Natural killer cell (primary cell): Measurements from ENCODE around the gene KLHL6. TPM values are rescaled to one million over a fixed set of nuclear protein-coding genes. Genes with fewer than 3 reads are reported as not detected.

Source experiments
- ATAC-seq, 3 donors: fragments of 150-1000 bp in 2 of 3; fragments of 200-7000 bp in 1 of 3; cut with Tn5 transposase; 1 replicate in 1 of 3; 2 replicates in 2 of 3; pipeline ENCODE4 v1.10.0; 2021; ENCODE audit warnings: mild to moderate bottlenecking in 2 of 3, moderate library complexity in 2 of 3
- DNase-seq, 2 donors: peaks; one replicate each; pipeline versions ENCODE4 v3.0.0 to v3.0.0-alpha.2; 2013 to 2021; ENCODE audit warnings: mixed read lengths in 1 of 2
- H3K27ac ChIP-seq: one replicate; pipeline ENCODE4 v1.5.1; 2013; ENCODE audit warnings: mild to moderate bottlenecking, low read length
- H3K27me3 ChIP-seq: one replicate; pipeline ENCODE4 v1.6.1; 2013; ENCODE audit warnings: low read length; ENCODE audit not compliant: control insufficient read depth, insufficient read depth
- H3K36me3 ChIP-seq: one replicate; pipeline ENCODE4 v1.6.1; 2013; ENCODE audit warnings: low read length; ENCODE audit not compliant: control insufficient read depth, insufficient read depth
- H3K4me1 ChIP-seq: one replicate; pipeline ENCODE4 v1.6.1; 2013; ENCODE audit warnings: low read length; ENCODE audit not compliant: control insufficient read depth, insufficient read depth
- H3K4me3 ChIP-seq: one replicate; pipeline ENCODE4 v1.5.1; 2013; ENCODE audit warnings: low read length
- H3K9me3 ChIP-seq: one replicate; pipeline ENCODE4 v1.6.1; 2013; ENCODE audit warnings: low read length; ENCODE audit not compliant: control insufficient read depth, insufficient read depth
- H3K27ac Mint-ChIP-seq, 2 donors: one replicate each; pipeline ENCODE4 v1.8.0; 2022; ENCODE audit warnings: mild to moderate bottlenecking in 2 of 2, mixed read lengths in 2 of 2, moderate library complexity in 1 of 2
- H3K27me3 Mint-ChIP-seq, 2 donors: one replicate each; pipeline ENCODE4 v1.8.0; 2022; ENCODE audit warnings: low read depth in 2 of 2, mixed read lengths in 2 of 2
- H3K36me3 Mint-ChIP-seq: one replicate; pipeline ENCODE4 v1.8.0; 2022; ENCODE audit warnings: mixed read lengths
- H3K4me1 Mint-ChIP-seq, 2 donors: one replicate each; pipeline ENCODE4 v1.8.0; 2022; ENCODE audit warnings: mixed read lengths in 2 of 2
- H3K4me3 Mint-ChIP-seq: one replicate; pipeline ENCODE4 v1.8.0; 2022; ENCODE audit warnings: mild to moderate bottlenecking, moderate library complexity, mixed read lengths
- H3K9me3 Mint-ChIP-seq, 2 donors: one replicate each; pipeline ENCODE4 v1.8.0; 2022; ENCODE audit warnings: mixed read lengths in 2 of 2
- WGBS: methylation state at CpG from one replicate; pipeline ENCODE4 v1.1.7; 2013; ENCODE audit warnings: missing lambda C conversion rate; ENCODE audit not compliant: insufficient coverage; 5-methylcytosine and 5-hydroxymethylcytosine counted together
- intact Hi-C: fragments of 100-400 bp; cut with micrococcal nuclease; formaldehyde crosslinking; loops from one replicate; pipeline ENCODE4 v1.14.2; 2022
- total RNA-seq, 4 donors: library from RNA; stranded (reverse); fragments of 120-200 nt in 1 of 4; gene quantifications; one replicate each; pipeline versions ENCODE4 v1.2.3 to v1.2.4, GENCODE V29; 2013 to 2022
- TF ChIP-seq, protein P1 (sequence below): fragments of 200-600 bp; IDR thresholded peaks from one replicate; pipeline ENCODE4 v1.8.0; 2022; ENCODE audit warnings: antibody characterized with exemption

The KLHL6 gene
- total RNA-seq, 3 donors from 2014 or later (not counting 1 experiment from before 2014, with no cell fraction given): 10.9 to 17.3 (median 13.6) TPM

GRCh38 chr3:183475016-183475763 lies 80.3 kb downstream of the KLHL6 start:
- TF ChIP-seq, protein P1, sequence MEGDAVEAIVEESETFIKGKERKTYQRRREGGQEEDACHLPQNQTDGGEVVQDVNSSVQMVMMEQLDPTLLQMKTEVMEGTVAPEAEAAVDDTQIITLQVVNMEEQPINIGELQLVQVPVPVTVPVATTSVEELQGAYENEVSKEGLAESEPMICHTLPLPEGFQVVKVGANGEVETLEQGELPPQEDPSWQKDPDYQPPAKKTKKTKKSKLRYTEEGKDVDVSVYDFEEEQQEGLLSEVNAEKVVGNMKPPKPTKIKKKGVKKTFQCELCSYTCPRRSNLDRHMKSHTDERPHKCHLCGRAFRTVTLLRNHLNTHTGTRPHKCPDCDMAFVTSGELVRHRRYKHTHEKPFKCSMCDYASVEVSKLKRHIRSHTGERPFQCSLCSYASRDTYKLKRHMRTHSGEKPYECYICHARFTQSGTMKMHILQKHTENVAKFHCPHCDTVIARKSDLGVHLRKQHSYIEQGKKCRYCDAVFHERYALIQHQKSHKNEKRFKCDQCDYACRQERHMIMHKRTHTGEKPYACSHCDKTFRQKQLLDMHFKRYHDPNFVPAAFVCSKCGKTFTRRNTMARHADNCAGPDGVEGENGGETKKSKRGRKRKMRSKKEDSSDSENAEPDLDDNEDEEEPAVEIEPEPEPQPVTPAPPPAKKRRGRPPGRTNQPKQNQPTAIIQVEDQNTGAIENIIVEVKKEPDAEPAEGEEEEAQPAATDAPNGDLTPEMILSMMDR: no peak
- no peaks in the 10 kb centered on the region for H3K9me3 ChIP-seq
- Mint-ChIP-seq H3K27ac (no peak overlapping the region), H3K4me1 (no peaks in the 10 kb centered on the region), H3K9me3 (no peaks in the 10 kb centered on the region), H3K36me3 (no peaks in the 10 kb centered on the region), H3K27me3 (peaks cover 0 to 3% of the 10 kb centered on the region in 2 donors), H3K4me3 (no peak overlapping the region)
- no peaks in the 10 kb centered on the region for H3K36me3 ChIP-seq
- no peak overlapping the region for H3K27ac ChIP-seq
- no peak overlapping the region for H3K4me3 ChIP-seq
- no peak for DNase-seq
- H3K27me3 ChIP-seq: no peaks in the 10 kb centered on the region
- WGBS: 39% methylated on average over 3 of the region's 3 CpGs
- intact Hi-C loops: no loop called here
- no peak for ATAC-seq
- H3K4me1 ChIP-seq: no peaks in the 10 kb centered on the region

DNA sequence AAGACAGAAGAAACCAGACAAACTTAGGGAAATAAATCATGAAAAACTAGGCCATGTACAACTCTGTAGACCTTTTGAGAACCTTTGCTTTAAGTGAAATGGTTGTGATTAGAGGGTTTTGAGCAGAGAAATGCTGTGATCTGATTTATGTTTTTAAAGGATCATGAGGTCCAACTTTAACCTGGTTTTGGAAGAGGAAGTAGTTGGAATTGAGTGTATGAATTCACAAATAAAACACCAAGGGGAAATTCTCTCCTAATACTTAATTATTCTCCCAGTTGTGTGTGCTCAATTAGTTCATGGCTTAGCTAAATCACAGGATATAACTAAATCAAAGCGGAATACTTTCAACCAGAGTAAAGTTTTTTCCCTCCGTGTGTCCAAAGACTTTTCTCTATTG lies 81.5 kb downstream of the KLHL6 start:
- WGBS: 97% methylated on average over 2 of the region's 2 CpGs

DNA sequence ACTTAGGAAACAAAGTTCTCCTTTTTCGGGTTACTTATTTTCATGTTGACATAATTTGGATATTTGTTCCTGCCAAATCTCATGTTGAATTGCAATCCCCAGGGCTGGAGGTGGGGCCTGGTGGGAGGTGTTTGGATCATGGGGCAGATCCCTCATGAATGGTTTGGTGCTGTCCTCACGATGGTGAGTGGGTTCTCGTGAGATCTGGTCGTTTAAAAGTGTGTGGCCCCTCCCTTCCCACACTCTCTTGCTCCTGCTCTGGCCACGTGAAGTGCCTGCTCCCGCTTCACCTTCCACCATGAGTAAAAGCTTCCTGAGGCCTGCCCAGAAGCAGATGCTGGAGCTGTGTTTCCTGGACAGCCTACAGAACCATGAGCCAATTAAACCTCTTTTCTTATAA lies 83.4 kb downstream of the KLHL6 start:
- H3K27me3 Mint-ChIP-seq: peaks cover 6% of the 10 kb centered on the region in 2 donors
- Histone ChIP-seq H3K27me3 (no peaks in the 10 kb centered on the region), H3K27ac (no peak overlapping the region), H3K9me3 (no peaks in the 10 kb centered on the region), H3K36me3 (no peaks in the 10 kb centered on the region), H3K4me1 (peaks cover 3% of the 10 kb centered on the region), H3K4me3 (no peak overlapping the region)
- no peak overlapping the region for H3K4me3 Mint-ChIP-seq
- H3K36me3 Mint-ChIP-seq: no peaks in the 10 kb centered on the region
- DNase-seq (no peak), ATAC-seq (no peak)
- H3K27ac Mint-ChIP-seq: no peak overlapping the region
- intact Hi-C loops: no loop called here
- H3K9me3 Mint-ChIP-seq: no peaks in the 10 kb centered on the region
- TF ChIP-seq, protein P1: no peak
- peaks cover 5 to 6% of the 10 kb centered on the region in 2 donors for H3K4me1 Mint-ChIP-seq
- 77% methylated on average over 6 of the region's 6 CpGs for WGBS

More for the DNA sequence above, 81.5 kb downstream of the KLHL6 start:
- DNase-seq (no peak), ATAC-seq (no peak)
- H3K27me3 Mint-ChIP-seq: peaks cover 3 to 6% of the 10 kb centered on the region in 2 donors
- no peak overlapping the region for H3K27ac Mint-ChIP-seq
- Histone ChIP-seq H3K9me3 (no peaks in the 10 kb centered on the region), H3K27ac (no peak overlapping the region), H3K36me3 (no peaks in the 10 kb centered on the region), H3K4me3 (no peak overlapping the region), H3K27me3 (no peaks in the 10 kb centered on the region), H3K4me1 (peaks cover 3% of the 10 kb centered on the region)
- H3K4me3 Mint-ChIP-seq: no peak overlapping the region
- peaks cover 5 to 6% of the 10 kb centered on the region in 2 donors for H3K4me1 Mint-ChIP-seq
- H3K9me3 Mint-ChIP-seq: no peaks in the 10 kb centered on the region
- TF ChIP-seq, protein P1: no peak
- intact Hi-C loops: no loop called here
- no peaks in the 10 kb centered on the region for H3K36me3 Mint-ChIP-seq

DNA sequence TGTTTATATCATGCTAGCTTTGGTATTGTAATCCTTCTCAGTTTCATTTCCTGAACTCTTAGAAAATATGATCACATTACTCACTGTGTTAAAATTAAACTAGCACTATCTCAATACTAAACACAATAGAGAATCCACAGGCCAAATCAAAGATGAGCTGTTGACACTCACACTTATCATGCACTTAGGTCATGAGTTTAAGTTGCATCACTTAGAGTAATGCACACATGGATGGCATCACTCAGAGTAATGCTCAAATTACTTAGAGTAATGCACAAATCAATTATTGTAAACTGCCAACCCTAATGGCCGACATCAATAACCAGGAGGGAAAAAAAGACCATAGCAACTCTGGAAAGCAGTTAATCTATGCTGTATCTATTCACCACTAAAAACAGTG lies 87.1 kb downstream of the KLHL6 start:
- H3K27ac Mint-ChIP-seq: no peak overlapping the region
- Histone ChIP-seq H3K36me3 (no peaks in the 10 kb centered on the region), H3K4me3 (no peak overlapping the region), H3K4me1 (peaks cover 3% of the 10 kb centered on the region), H3K9me3 (no peaks in the 10 kb centered on the region), H3K27me3 (no peaks in the 10 kb centered on the region), H3K27ac (no peak overlapping the region)
- H3K36me3 Mint-ChIP-seq: no peaks in the 10 kb centered on the region
- no peaks in the 10 kb centered on the region for H3K9me3 Mint-ChIP-seq
- TF ChIP-seq, protein P1: no peak
- intact Hi-C loops: no loop called here
- DNase-seq: no peak
- H3K27me3 Mint-ChIP-seq: peaks cover 6% of the 10 kb centered on the region in 2 donors
- 100% methylated on average over 1 of the region's 1 CpG for WGBS
- peaks cover 5 to 6% of the 10 kb centered on the region in 2 donors for H3K4me1 Mint-ChIP-seq
- no peak overlapping the region for H3K4me3 Mint-ChIP-seq
- no peak for ATAC-seq
